Spleen (tissue), 11 donors: ENCODE results near the gene NAA40. TPM values are rescaled to one million over a fixed set of nuclear protein-coding genes. Genes with fewer than 3 reads are reported as not detected.

Source experiments
- DNase-seq: peaks from one replicate; pipeline ENCODE4 v3.0.0-alpha.2; 2020
- H3K27ac ChIP-seq, 8 donors: fragments of 200-600 bp; sonication (generic) in 7 of 8; 1 replicate in 4 of 8; 2 replicates in 4 of 8; pipeline versions ENCODE4 v1.5.0 to v1.8.0; 2016 to 2021; ENCODE audit warnings: inconsistent platforms in 4 of 8, mild to moderate bottlenecking in 4 of 8, moderate library complexity in 1 of 8
- H3K27me3 ChIP-seq, 7 donors: fragments of 200-600 bp; sonication (generic) in 6 of 7; replicated peaks in 1 of 7; 1 replicate in 4 of 7; 2 replicates in 3 of 7; pipeline versions ENCODE4 v1.5.0 to v1.8.0; 2016 to 2021; ENCODE audit warnings: inconsistent platforms in 3 of 7, mild to moderate bottlenecking in 1 of 7
- H3K36me3 ChIP-seq, 6 donors: fragments of 200-600 bp; sonication (generic) in 5 of 6; 1 replicate in 4 of 6; 2 replicates in 2 of 6; pipeline versions ENCODE4 v1.5.0 to v1.8.0; 2016 to 2021; ENCODE audit warnings: inconsistent platforms in 2 of 6
- H3K4me1 ChIP-seq, 6 donors: fragments of 200-600 bp; sonication (generic) in 5 of 6; 1 replicate in 3 of 6; 2 replicates in 3 of 6; pipeline versions ENCODE4 v1.5.0 to v1.8.0; 2016 to 2021; ENCODE audit warnings: inconsistent platforms in 3 of 6
- H3K4me3 ChIP-seq, 8 donors: fragments of 200-600 bp; sonication (generic) in 7 of 8; 1 replicate in 4 of 8; 2 replicates in 4 of 8; pipeline versions ENCODE4 v1.5.0 to v1.8.0; 2016 to 2021; ENCODE audit warnings: inconsistent platforms in 4 of 8, mild to moderate bottlenecking in 4 of 8, moderate library complexity in 2 of 8
- H3K9me3 ChIP-seq, 8 donors: fragments of 200-600 bp; sonication (generic) in 7 of 8; 1 replicate in 4 of 8; 2 replicates in 4 of 8; pipeline versions ENCODE4 v1.5.0 to v1.8.0; 2016 to 2021; ENCODE audit warnings: inconsistent platforms in 4 of 8
- CTCF ChIP-seq, 11 experiments: fragments of 200-600 bp in 7 of 11; fragments of 450-650 bp in 4 of 11; sonication (generic) in 4 of 11; IDR thresholded peaks in 8 of 11; conservative IDR thresholded peaks in 3 of 11; 1 replicate in 7 of 11; 2 replicates in 4 of 11; pipeline versions ENCODE4 v1.4.0 to v1.8.0; 2016 to 2021; ENCODE audit warnings: antibody characterized with exemption in 11 of 11, inconsistent platforms in 4 of 11, mild to moderate bottlenecking in 1 of 11
- POLR2A ChIP-seq, 3 donors: fragments of 450-650 bp; IDR thresholded peaks; one replicate each; pipeline ENCODE4 v1.5.1; 2017; ENCODE audit warnings: antibody characterized with exemption in 3 of 3, mild to moderate bottlenecking in 1 of 3
- POLR2AphosphoS5 ChIP-seq, 3 donors: sonication (generic); formaldehyde crosslinking; IDR thresholded peaks; one replicate each; pipeline ENCODE4 v1.5.1; 2017; ENCODE audit warnings: antibody characterized with exemption in 3 of 3
- WGBS, 5 donors: extraction: QIAGEN DNeasy Blood & Tissue Kit in 3 of 5; methylation state at CpG; one replicate each; pipeline versions ENCODE4 v1.1.5 to v1.1.7; 2013 to 2018; 5-methylcytosine and 5-hydroxymethylcytosine counted together
- intact Hi-C: fragments of 100-400 bp; cut with DNase I; formaldehyde crosslinking; loops from one replicate; pipeline ENCODE4 v1.15.0; 2023; ENCODE audit warnings: low total_unique reads
- polyA plus RNA-seq, 3 donors: library from polyadenylated mRNA; stranded (reverse); fragments of 200-250 nt; gene quantifications; one replicate each; pipeline ENCODE4 v1.2.1, GENCODE V29; 2013
- total RNA-seq, 7 donors: library from RNA; depleted of rRNA in 3 of 7; stranded (reverse); fragments of >200 nt in 3 of 7; fragmentation: NEBNext Ultra II Directional in 4 of 7; extraction: Animal tissue kit (Norgen Biotek cat#: 25700) in 4 of 7; gene quantifications; one replicate each; pipeline versions ENCODE4 v1.1.0 to v1.2.1, GENCODE V29; 2016 to 2021
- donor health status: healthy with polysubstance abuse.
- donor health status: DM: no; HTN: no; CAD: no; lungs with moderate emphysema.
- donor health status: DM: no; HTN: no; CAD: no.
- donor health status: Bipolar disorder and iron deficiency.
- donor health status: healthy.
- donor health status: DM: no; HTN: no; CAD: no.
- donor health status: DM: yes; HTN: yes; CAD: no.

The NAA40 gene
- total and polyA plus RNA-seq, 10 donors, result 12.1 to 45.4 (median 30.2) TPM

DNA sequence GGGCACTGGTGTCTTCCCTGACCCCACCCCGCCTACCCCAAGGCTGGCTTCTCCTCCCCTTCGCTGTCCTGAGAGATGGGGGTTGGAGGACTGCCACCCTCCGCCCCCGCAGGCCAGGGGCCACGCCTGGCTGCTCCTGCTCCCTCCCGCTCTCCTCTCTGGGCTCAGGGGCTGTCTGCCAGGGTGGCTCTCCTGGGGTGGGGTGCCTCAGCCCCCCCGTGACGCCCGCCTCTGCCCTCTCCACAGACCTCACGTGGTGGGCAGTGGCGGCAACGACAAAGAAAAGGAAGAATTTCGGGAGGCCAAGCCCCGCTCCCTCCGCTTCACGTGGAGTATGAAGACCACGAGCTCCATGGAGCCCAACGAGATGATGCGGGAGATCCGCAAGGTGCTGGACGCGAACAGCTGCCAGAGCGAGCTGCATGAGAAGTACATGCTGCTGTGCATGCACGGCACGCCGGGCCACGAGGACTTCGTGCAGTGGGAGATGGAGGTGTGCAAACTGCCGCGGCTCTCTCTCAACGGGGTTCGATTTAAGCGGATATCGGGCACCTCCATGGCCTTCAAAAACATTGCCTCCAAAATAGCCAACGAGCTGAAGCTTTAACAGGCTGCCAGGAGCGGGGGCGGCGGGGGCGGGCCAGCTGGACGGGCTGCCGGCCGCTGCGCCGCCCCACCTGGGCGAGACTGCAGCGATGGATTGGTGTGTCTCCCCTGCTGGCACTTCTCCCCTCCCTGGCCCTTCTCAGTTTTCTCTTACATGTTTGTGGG lies 30.0 kb upstream of the NAA40 start:
- Histone ChIP-seq H3K4me3 (no peak overlapping the region), H3K9me3 (no peaks in the 10 kb centered on the region), H3K36me3 (peaks cover 3 to 88% (median 63%) of the 10 kb centered on the region in 6 donors), H3K27ac (no peak overlapping the region), H3K27me3 (no peaks in the 10 kb centered on the region), H3K4me1 (peaks cover 0 to 36% (median 4%) of the 10 kb centered on the region in 6 donors)
- WGBS, 5 donors, result 88 to 90% (median 90%) methylated on average over 30 to 46 of the region's 46 CpGs
- TF ChIP-seq POLR2A (IDR thresholded peaks at IDR 0.05) (no peak), CTCF (IDR thresholded peaks at IDR 0.05 in 8 of 11, conservative IDR thresholded peaks at IDR 0.05 in 3 of 11) (no peak), POLR2AphosphoS5 (IDR thresholded peaks at IDR 0.05) (peak; percentile 10 to 63 (median 31))
- intact Hi-C loops, result no loop called here
- DNase-seq, result no peak

GRCh38 chr11:63909591-63910506 lies 29.0 kb upstream of the NAA40 start:
- Histone ChIP-seq H3K36me3 (peaks cover 3 to 78% (median 53%) of the 10 kb centered on the region in 6 donors), H3K27me3 (peaks cover 0 to 4% (median 0%) of the 10 kb centered on the region in 7 donors), H3K4me1 (peaks cover 0 to 38% (median 4%) of the 10 kb centered on the region in 6 donors), H3K4me3 (no peak overlapping the region), H3K9me3 (no peaks in the 10 kb centered on the region), H3K27ac (no peak overlapping the region)
- no peak for DNase-seq
- intact Hi-C loops, result no loop called here
- TF ChIP-seq POLR2AphosphoS5 (IDR thresholded peaks at IDR 0.05) (peak in 1 of 3 donors; percentile 57), POLR2A (IDR thresholded peaks at IDR 0.05) (no peak), CTCF (IDR thresholded peaks at IDR 0.05 in 8 of 11, conservative IDR thresholded peaks at IDR 0.05 in 3 of 11) (no peak)
- WGBS, 5 donors, result 60 to 70% (median 62%) methylated on average over 16 to 24 of the region's 24 CpGs

- 78 to 92% (median 83%) methylated on average over 9 of the region's 9 CpGs for WGBS, 5 donors
- DNase-seq, result no peak
- intact Hi-C loops, result no loop called here
Measured at GRCh38 chr11:63910675-63911074, 28.1 kb upstream of the NAA40 start.

More at GRCh38 chr11:63910675-63911074, 28.1 kb upstream of the NAA40 start:
- Histone ChIP-seq H3K36me3 (peaks cover 3 to 70% (median 44%) of the 10 kb centered on the region in 6 donors), H3K27ac (no peak overlapping the region), H3K4me1 (peaks cover 1 to 46% (median 12%) of the 10 kb centered on the region in 6 donors), H3K27me3 (peaks cover 0 to 12% (median 0%) of the 10 kb centered on the region in 7 donors), H3K4me3 (no peak overlapping the region), H3K9me3 (no peaks in the 10 kb centered on the region)
- no peak for TF ChIP-seq CTCF (IDR thresholded peaks at IDR 0.05 in 8 of 11, conservative IDR thresholded peaks at IDR 0.05 in 3 of 11)
- TF ChIP-seq POLR2AphosphoS5 (IDR thresholded peaks at IDR 0.05), result no peak
- no peak for TF ChIP-seq POLR2A (IDR thresholded peaks at IDR 0.05)
